A172 (cell line): ENCODE results near the gene RRM1. TPM values are rescaled to one million over a fixed set of nuclear protein-coding genes. Genes with fewer than 3 reads are reported as not detected.
"Not testable (repeated sequence)": the region's sequence is repeated elsewhere in the genome, so short reads cannot be mapped to it uniquely, and the experiment has no call there.

Experiments used
- DNase-seq: peaks from one replicate; pipeline ENCODE4 v3.0.0-alpha.2; 2015; ENCODE audit warnings: low spot score
- total RNA-seq: library from RNA; depleted of rRNA; stranded (reverse); fragments of >200 nt; shearing (Covaris generic); gene quantifications from 2 replicates; pipeline ENCODE4 v1.2.3, GENCODE V29; 2014

Gene RRM1
- total RNA-seq, 1 experiment from 2014 or later = 260 TPM

- DNase-seq = no peak
Measured at GRCh38 chr11:4083198-4083597, 11.4 kb upstream of the RRM1 start.

GRCh38 chr11:4084406-4085125 lies 10.0 kb upstream of the RRM1 start:
- DNase-seq = no peak

GRCh38 chr11:4085575-4085974 lies 9.0 kb upstream of the RRM1 start:
- DNase-seq = no peak

- no peak for DNase-seq
Measured at GRCh38 chr11:4086575-4087353, 7.8 kb upstream of the RRM1 start.

- DNase-seq = peak; percentile 29
Measured at GRCh38 chr11:4087551-4087950, 7.0 kb upstream of the RRM1 start.

GRCh38 chr11:4090258-4090657 lies 4.3 kb upstream of the RRM1 start:
- DNase-seq = no peak

- DNase-seq = no peak
Measured at GRCh38 chr11:4092026-4092425, 2.6 kb upstream of the RRM1 start.

GRCh38 chr11:4093519-4094347 lies 866 bp upstream of the RRM1 start:
- peak; percentile 18 for DNase-seq

- DNase-seq = peak; percentile 42
Measured at GRCh38 chr11:4095509-4096230, 1.1 kb downstream of the RRM1 start.

GRCh38 chr11:4098026-4098621 lies 3.5 kb downstream of the RRM1 start:
- no peak for DNase-seq

GRCh38 chr11:4102711-4103110 lies 8.1 kb downstream of the RRM1 start:
- DNase-seq = no peak

GRCh38 chr11:4103269-4103668 lies 8.7 kb downstream of the RRM1 start:
- DNase-seq = no peak

- DNase-seq = no peak
Measured at GRCh38 chr11:4105916-4106315, 11.3 kb downstream of the RRM1 start.

GRCh38 chr11:4111834-4112233 lies 17.2 kb downstream of the RRM1 start:
- DNase-seq = no peak

- DNase-seq = no peak
Measured at GRCh38 chr11:4115128-4115527, 20.5 kb downstream of the RRM1 start.

- DNase-seq = no peak
Measured at GRCh38 chr11:4118107-4118506, 23.5 kb downstream of the RRM1 start.

GRCh38 chr11:4123218-4123617 lies 28.6 kb downstream of the RRM1 start:
- DNase-seq = no peak

GRCh38 chr11:4125141-4125540 lies 30.5 kb downstream of the RRM1 start:
- peak; percentile 21 for DNase-seq

GRCh38 chr11:4127357-4127756 lies 32.8 kb downstream of the RRM1 start:
- DNase-seq = no peak

GRCh38 chr11:4130219-4130618 lies 35.6 kb downstream of the RRM1 start:
- not testable (repeated sequence) for DNase-seq

- peak; percentile 85 for DNase-seq
Measured at GRCh38 chr11:4134806-4135205, 40.2 kb downstream of the RRM1 start.
